Gastroesophageal sphincter (tissue), 3 donors: ENCODE results near the gene WDR6.

Source experiments
- EP300 ChIP-seq: sonication (generic); formaldehyde crosslinking; IDR thresholded peaks from one replicate; pipeline ENCODE4 v1.6.1; 2017; ENCODE audit warnings: antibody characterized with exemption, mild to moderate bottlenecking
- POLR2A ChIP-seq, 2 donors: fragments of 450-650 bp; IDR thresholded peaks; one replicate each; pipeline ENCODE4 v1.6.1; 2017; ENCODE audit warnings: antibody characterized with exemption in 2 of 2, mild to moderate bottlenecking in 2 of 2, moderate library complexity in 1 of 2
- TF ChIP-seq, protein P1 (sequence below), 4 experiments: fragments of 200-600 bp in 2 of 4; fragments of 450-650 bp in 2 of 4; sonication (generic) in 1 of 4; IDR thresholded peaks; one replicate each; pipeline ENCODE4 v1.5.1; 2017 to 2019; ENCODE audit warnings: antibody characterized with exemption in 4 of 4, mild to moderate bottlenecking in 2 of 4, moderate library complexity in 2 of 4

DNA sequence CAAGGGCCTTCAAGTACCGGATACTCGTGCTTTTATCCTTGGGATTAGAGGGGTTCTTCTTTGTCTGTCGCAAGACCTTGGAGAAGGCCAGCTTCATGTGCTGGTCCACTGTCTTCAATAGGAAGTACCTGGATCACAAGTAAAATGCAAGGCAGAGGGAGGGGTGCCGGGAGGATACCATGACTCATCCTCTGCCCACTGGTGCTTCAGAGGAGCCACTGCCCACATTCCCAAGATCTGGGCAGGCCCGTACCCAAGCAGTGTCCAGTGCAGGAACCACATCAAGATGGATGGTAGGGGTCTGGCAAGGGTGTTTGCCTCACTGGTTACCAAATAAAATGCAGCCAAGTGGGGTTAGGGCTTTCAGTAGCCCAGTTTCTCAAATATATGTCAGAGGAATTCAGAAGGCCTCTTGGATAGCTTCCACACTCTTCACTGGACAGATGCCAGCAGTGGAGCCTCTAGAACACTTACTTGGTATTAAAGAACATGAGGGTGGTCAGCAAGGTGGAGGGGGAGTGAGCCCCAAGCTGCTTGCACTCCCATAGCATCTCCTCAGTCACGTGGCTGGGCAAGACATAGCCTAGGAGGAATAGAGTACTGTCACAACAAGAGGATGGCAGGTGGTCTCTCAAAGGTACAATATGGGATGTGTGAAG, 25.6 kb downstream of the WDR6 start:
- TF ChIP-seq EP300 (no peak), POLR2A (IDR thresholded peaks at IDR 0.05) (no peak)
- TF ChIP-seq, protein P1, sequence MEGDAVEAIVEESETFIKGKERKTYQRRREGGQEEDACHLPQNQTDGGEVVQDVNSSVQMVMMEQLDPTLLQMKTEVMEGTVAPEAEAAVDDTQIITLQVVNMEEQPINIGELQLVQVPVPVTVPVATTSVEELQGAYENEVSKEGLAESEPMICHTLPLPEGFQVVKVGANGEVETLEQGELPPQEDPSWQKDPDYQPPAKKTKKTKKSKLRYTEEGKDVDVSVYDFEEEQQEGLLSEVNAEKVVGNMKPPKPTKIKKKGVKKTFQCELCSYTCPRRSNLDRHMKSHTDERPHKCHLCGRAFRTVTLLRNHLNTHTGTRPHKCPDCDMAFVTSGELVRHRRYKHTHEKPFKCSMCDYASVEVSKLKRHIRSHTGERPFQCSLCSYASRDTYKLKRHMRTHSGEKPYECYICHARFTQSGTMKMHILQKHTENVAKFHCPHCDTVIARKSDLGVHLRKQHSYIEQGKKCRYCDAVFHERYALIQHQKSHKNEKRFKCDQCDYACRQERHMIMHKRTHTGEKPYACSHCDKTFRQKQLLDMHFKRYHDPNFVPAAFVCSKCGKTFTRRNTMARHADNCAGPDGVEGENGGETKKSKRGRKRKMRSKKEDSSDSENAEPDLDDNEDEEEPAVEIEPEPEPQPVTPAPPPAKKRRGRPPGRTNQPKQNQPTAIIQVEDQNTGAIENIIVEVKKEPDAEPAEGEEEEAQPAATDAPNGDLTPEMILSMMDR (IDR thresholded peaks at IDR 0.05) = no peak
